Measurements from ENCODE around the gene S100A7A. TPM values are rescaled to one million over a fixed set of nuclear protein-coding genes. Genes with fewer than 3 reads are reported as not detected.

Gene S100A7A
- total RNA-seq, 1 donor from 2014 or later = not detected

DNA sequence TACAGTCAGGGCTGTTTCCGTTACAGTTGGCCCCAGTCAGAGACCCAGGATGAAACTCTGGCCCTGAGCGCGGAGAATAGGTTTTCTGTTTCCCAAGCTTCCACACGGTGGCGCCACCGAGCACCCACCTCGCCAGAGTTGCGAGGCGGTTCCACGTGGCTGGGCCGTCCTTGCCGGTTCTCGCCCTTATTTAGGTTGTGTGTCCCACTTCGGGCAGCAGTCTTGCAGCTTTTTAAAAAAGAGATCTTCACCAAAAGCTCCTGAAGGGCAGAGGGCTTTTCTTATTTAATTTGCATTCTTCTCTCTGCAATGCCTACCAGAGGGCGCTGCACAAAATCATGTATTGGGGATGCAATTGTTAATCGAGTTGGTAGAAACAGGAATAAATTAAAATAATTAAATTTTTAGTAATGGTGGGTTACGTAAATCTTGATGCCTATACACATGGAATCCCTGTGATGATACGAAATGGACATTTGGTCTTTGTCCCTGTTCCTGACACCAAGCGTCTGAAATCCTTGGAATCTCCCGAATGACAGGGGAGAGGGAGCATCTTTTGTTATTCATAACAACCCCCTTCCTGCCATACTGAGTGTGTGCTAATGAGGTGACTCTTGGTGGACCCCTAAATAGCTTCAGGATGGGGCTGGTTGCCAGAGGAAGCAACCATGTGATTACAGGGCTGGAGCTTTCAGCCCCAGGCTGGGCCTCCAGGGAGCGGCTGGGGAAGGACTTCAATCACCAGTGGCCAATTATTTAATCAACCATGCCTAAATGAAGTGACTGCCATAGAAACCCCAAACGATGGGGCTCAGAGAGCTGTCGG, 49.7 kb downstream of the S100A7A start:
- no peak for TF ChIP-seq EZH2 (IDR thresholded peaks at IDR 0.05; ENCODE audit: insufficient read depth, low read length)
- TF ChIP-seq, protein P1, sequence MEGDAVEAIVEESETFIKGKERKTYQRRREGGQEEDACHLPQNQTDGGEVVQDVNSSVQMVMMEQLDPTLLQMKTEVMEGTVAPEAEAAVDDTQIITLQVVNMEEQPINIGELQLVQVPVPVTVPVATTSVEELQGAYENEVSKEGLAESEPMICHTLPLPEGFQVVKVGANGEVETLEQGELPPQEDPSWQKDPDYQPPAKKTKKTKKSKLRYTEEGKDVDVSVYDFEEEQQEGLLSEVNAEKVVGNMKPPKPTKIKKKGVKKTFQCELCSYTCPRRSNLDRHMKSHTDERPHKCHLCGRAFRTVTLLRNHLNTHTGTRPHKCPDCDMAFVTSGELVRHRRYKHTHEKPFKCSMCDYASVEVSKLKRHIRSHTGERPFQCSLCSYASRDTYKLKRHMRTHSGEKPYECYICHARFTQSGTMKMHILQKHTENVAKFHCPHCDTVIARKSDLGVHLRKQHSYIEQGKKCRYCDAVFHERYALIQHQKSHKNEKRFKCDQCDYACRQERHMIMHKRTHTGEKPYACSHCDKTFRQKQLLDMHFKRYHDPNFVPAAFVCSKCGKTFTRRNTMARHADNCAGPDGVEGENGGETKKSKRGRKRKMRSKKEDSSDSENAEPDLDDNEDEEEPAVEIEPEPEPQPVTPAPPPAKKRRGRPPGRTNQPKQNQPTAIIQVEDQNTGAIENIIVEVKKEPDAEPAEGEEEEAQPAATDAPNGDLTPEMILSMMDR (IDR thresholded peaks at IDR 0.05; ENCODE audit: insufficient read depth, low read depth, low read length) = peak; percentile 59
- Histone ChIP-seq H2AFZ (ENCODE audit: low read depth, low read length) (no peak overlapping the region), H3K36me3 (ENCODE audit: insufficient read depth, low read length) (no peaks in the 10 kb centered on the region), H3K9ac (ENCODE audit: low read length) (no peak overlapping the region), H3K79me2 (ENCODE audit: insufficient read depth, low read length) (no peaks in the 10 kb centered on the region), H4K20me1 (ENCODE audit: insufficient read depth, low read length) (no peaks in the 10 kb centered on the region), H3K27ac (ENCODE audit: low read depth, low read length) (no peak overlapping the region), H3K4me1 (ENCODE audit: insufficient read depth, low read length) (peaks cover 16% of the 10 kb centered on the region), H3K27me3 (ENCODE audit: insufficient read depth, low read length) (no peaks in the 10 kb centered on the region), H3K9me3 (ENCODE audit: insufficient read depth, low read depth, low read length) (no peaks in the 10 kb centered on the region), H3K4me3 (ENCODE audit: insufficient read depth, low read depth, low read length) (no peak overlapping the region), H3K4me2 (ENCODE audit: low read length) (no peak overlapping the region)
- H3K4me1 Mint-ChIP-seq (ENCODE audit: low read depth, unreplicated experiment) = peaks cover 5% of the 10 kb centered on the region
- FAIRE-seq (no peak), DNase-seq (ENCODE audit: low read depth) (no peak)
- no peaks in the 10 kb centered on the region for H3K36me3 Mint-ChIP-seq (ENCODE audit: low read depth, unreplicated experiment)
- peaks cover 43% of the 10 kb centered on the region for H3K27me3 Mint-ChIP-seq (ENCODE audit: low read depth, unreplicated experiment)
- H3K4me3 Mint-ChIP-seq (ENCODE audit: unreplicated experiment) = no peak overlapping the region
- H3K9me3 Mint-ChIP-seq (ENCODE audit: unreplicated experiment) = peaks cover 14% of the 10 kb centered on the region
- H3K27ac Mint-ChIP-seq (ENCODE audit: unreplicated experiment) = no peak overlapping the region

DNA sequence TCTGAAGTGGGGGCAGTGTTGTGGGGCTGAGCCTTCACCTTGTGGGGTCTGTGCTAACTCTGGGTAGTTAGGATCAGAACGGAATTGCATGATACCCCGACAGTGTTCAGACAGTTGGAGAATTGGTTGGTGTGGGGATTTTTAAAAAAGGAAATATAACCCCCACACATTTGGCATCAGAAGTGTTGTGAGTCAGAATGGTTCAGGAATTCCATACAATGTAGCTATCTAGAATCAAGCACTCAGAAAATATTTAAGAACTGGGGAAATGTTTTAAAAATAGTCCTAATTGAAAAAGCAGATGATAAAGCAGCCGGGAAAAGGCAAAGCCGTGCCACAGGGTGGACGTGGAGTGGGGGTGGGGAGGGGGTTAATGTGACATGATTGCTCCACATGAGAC, 50.6 kb downstream of the S100A7A start:
- no peak overlapping the region for H3K9ac ChIP-seq (ENCODE audit: low read length)
- TF ChIP-seq, protein P1 (IDR thresholded peaks at IDR 0.05; ENCODE audit: insufficient read depth, low read depth, low read length) = no peak
- no peak for TF ChIP-seq EZH2 (IDR thresholded peaks at IDR 0.05; ENCODE audit: insufficient read depth, low read length)
- H3K27ac ChIP-seq (ENCODE audit: low read depth, low read length) = peak overlapping the region; percentile 30
- H4K20me1 ChIP-seq (ENCODE audit: insufficient read depth, low read length) = no peaks in the 10 kb centered on the region
- no peak for FAIRE-seq
- no peaks in the 10 kb centered on the region for H3K79me2 ChIP-seq (ENCODE audit: insufficient read depth, low read length)
- DNase-seq (ENCODE audit: low read depth) = peak; percentile 66
- no peaks in the 10 kb centered on the region for H3K9me3 ChIP-seq (ENCODE audit: insufficient read depth, low read depth, low read length)
- Mint-ChIP-seq H3K36me3 (ENCODE audit: low read depth, unreplicated experiment) (no peaks in the 10 kb centered on the region), H3K9me3 (ENCODE audit: unreplicated experiment) (peaks cover 14% of the 10 kb centered on the region), H3K27ac (ENCODE audit: unreplicated experiment) (no peak overlapping the region), H3K4me3 (ENCODE audit: unreplicated experiment) (no peak overlapping the region), H3K4me1 (ENCODE audit: low read depth, unreplicated experiment) (peaks cover 5% of the 10 kb centered on the region), H3K27me3 (ENCODE audit: low read depth, unreplicated experiment) (peaks cover 40% of the 10 kb centered on the region)
- no peaks in the 10 kb centered on the region for H3K27me3 ChIP-seq (ENCODE audit: insufficient read depth, low read length)
- H2AFZ ChIP-seq (ENCODE audit: low read depth, low read length) = no peak overlapping the region
- H3K36me3 ChIP-seq (ENCODE audit: insufficient read depth, low read length) = no peaks in the 10 kb centered on the region
- H3K4me2 ChIP-seq (ENCODE audit: low read length) = peak overlapping the region; percentile 66
- no peak overlapping the region for H3K4me3 ChIP-seq (ENCODE audit: insufficient read depth, low read depth, low read length)
- peaks cover 16% of the 10 kb centered on the region for H3K4me1 ChIP-seq (ENCODE audit: insufficient read depth, low read length)

DNA sequence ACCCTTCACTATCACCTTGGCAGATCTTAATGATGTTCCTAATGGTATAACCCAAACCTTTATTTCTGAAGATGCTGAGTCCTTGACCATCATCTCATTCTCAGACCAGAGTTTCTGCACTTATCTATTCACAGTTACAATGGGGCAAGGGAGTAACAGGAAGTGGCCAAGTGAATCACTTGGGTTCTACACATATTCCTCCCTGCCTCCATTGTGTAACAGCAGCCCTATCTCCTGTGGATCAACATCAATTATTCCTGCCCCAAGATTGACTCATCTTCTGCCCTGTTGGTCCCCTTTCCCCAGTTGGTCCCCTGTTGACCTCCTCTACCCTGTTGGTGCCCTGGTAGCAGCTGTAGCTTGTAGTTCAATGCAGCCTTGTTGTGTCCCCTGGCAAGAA, 54.4 kb downstream of the S100A7A start:
- no peak overlapping the region for H3K4me3 Mint-ChIP-seq (ENCODE audit: unreplicated experiment)
- H3K36me3 Mint-ChIP-seq (ENCODE audit: low read depth, unreplicated experiment) = no peaks in the 10 kb centered on the region
- Histone ChIP-seq H2AFZ (ENCODE audit: low read depth, low read length) (no peak overlapping the region), H3K9ac (ENCODE audit: low read length) (no peak overlapping the region), H3K4me3 (ENCODE audit: insufficient read depth, low read depth, low read length) (no peak overlapping the region), H3K9me3 (ENCODE audit: insufficient read depth, low read depth, low read length) (no peaks in the 10 kb centered on the region), H3K79me2 (ENCODE audit: insufficient read depth, low read length) (no peaks in the 10 kb centered on the region), H3K4me2 (ENCODE audit: low read length) (no peak overlapping the region), H4K20me1 (ENCODE audit: insufficient read depth, low read length) (no peaks in the 10 kb centered on the region), H3K4me1 (ENCODE audit: insufficient read depth, low read length) (peaks cover 16% of the 10 kb centered on the region), H3K27ac (ENCODE audit: low read depth, low read length) (no peak overlapping the region), H3K27me3 (ENCODE audit: insufficient read depth, low read length) (no peaks in the 10 kb centered on the region), H3K36me3 (ENCODE audit: insufficient read depth, low read length) (no peaks in the 10 kb centered on the region)
- DNase-seq (ENCODE audit: low read depth) (no peak), FAIRE-seq (no peak)
- TF ChIP-seq EZH2 (IDR thresholded peaks at IDR 0.05; ENCODE audit: insufficient read depth, low read length) = no peak
- TF ChIP-seq, protein P1 (IDR thresholded peaks at IDR 0.05; ENCODE audit: insufficient read depth, low read depth, low read length) = no peak
- peaks cover 34% of the 10 kb centered on the region for H3K27me3 Mint-ChIP-seq (ENCODE audit: low read depth, unreplicated experiment)
- H3K9me3 Mint-ChIP-seq (ENCODE audit: unreplicated experiment) = peaks cover 27% of the 10 kb centered on the region
- no peak overlapping the region for H3K27ac Mint-ChIP-seq (ENCODE audit: unreplicated experiment)
- peaks cover 5% of the 10 kb centered on the region for H3K4me1 Mint-ChIP-seq (ENCODE audit: low read depth, unreplicated experiment)
